Measurements from ENCODE around the gene TGFBRAP1.
A peak's percentile ranks its signal among the peaks of the same experiment; 100 is the strongest.
"Not testable (repeated sequence)": the region's sequence is repeated elsewhere in the genome, so short reads cannot be mapped to it uniquely, and the experiment has no call there.

Gene TGFBRAP1

DNA sequence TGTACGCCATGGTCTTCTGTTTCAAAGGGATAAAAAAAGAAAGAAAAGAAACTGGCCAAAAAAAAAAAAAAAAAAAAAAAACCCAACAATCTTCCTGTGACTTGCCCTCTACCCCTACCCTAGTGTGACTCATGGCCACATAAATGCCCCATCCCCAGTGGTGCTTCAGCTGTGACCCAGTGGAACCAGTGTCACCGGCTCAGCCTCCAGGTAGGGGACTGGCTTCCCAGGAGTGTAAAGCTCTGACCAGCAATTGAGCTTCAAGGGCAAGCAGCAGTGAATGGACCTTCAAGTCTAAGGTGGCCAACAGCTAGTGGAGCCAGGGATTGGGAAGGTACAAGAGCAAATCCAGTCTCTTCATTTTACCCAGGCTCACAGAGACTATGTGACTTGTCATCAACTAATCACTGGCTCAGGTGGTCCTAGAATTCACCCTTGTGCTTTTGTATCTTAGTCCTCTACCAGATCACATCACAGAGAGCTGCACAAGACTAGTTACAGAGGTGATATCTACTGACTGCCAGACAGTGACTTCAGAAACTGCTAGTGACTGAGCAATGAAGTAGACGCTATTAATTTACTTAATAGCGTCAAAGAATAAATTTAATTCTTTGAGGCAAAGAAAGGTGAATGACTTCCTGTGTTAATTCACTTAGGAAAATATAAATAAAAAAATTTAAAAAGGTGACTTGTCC, 1.3 kb upstream of the TGFBRAP1 start:
- TF ChIP-seq ZFX (IDR thresholded peaks at IDR 0.05), result no peak
- TF ChIP-seq CTCF (conservative IDR thresholded peaks at IDR 0.05), result no peak
- peak overlapping the region; percentile 91 for H3K27ac ChIP-seq

DNA sequence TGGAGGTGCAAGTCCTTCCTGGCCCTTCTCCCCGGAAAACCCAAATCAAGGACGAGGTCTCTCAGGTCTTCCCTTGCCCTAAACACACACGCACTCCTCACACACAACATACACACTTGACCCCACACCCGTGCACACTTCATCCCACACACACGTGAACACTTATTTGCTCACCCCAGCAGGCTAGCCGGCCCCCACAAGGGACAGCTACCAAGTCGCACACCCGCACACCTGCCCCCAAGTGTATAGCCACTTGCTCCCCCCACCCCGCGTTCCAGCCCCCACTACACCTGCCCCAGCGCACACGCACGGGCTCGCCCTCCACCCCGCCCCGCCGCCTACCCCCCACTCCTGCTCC, 359 bp downstream of the TGFBRAP1 start:
- peak overlapping the region; percentile 91 for H3K27ac ChIP-seq
- no peak for TF ChIP-seq CTCF (conservative IDR thresholded peaks at IDR 0.05)
- TF ChIP-seq ZFX (IDR thresholded peaks at IDR 0.05), result no peak

DNA sequence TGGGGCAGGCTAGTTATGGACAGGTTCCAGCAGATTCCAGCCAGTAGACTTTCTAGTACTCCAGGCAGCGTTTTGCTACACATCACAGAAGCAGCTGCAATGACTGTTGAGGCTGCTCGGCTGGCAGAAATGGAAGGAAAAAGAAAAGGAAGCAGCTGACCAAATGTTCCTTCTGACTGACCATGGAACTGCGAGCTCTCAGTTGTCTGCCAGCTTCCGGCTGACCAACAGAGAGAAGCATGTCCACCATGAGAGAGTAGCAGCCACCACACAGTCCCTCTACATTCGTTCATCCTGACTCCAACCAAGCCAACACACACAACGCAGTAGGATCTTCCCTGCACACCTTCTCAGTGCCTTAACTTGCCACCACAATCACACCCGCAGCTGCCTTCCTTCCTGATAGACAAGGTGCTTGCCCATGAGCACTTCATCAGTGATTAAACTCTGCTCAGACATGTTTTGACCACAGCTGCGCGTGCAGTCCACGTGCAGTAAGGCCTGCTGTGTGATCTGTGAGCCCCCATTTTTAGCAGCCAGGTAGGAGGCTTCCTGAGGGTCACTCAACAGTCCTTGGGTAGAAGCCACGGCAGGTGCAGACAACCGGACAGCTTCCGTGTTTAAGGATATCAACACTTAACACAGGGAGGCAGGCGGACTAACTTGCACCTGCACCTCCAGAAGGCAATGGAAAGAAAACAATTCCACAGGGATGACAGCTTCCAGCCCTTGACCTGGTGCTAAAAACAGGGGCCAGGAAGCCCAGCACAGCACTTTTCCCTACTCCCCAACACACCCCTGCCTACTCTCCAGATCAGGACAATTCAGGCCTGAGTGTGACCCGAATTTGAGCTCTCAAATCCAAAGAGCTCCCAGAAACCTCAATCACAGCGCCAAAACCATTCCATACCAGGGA, 996 bp downstream of the TGFBRAP1 start:
- peak overlapping the region; percentile 91 for H3K27ac ChIP-seq

DNA sequence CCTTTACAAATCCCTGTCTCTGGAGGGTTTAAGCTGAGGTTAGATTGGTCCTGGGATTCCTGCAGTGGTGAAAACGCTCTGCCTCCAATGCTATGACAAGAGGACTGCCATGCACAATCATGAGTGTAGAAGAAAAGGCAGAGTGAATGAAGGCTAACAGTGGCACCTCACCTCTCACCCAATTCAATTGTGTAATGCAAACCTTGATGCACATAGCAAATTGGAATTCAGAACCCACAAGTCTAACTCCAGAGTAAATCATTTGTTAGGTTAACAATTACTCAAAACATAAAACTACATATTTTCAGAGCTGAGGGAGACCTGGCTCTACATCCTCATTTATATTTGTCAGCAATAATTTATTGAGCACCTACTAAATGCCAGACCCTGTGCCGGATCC, 1.8 kb downstream of the TGFBRAP1 start:
- H3K27ac ChIP-seq, result no peak overlapping the region
- no peak for TF ChIP-seq ZFX (IDR thresholded peaks at IDR 0.05)
- TF ChIP-seq CTCF (conservative IDR thresholded peaks at IDR 0.05), result no peak

More for the DNA sequence above, 996 bp downstream of the TGFBRAP1 start:
- TF ChIP-seq ZFX (IDR thresholded peaks at IDR 0.05), result no peak
- no peak for TF ChIP-seq CTCF (conservative IDR thresholded peaks at IDR 0.05)

DNA sequence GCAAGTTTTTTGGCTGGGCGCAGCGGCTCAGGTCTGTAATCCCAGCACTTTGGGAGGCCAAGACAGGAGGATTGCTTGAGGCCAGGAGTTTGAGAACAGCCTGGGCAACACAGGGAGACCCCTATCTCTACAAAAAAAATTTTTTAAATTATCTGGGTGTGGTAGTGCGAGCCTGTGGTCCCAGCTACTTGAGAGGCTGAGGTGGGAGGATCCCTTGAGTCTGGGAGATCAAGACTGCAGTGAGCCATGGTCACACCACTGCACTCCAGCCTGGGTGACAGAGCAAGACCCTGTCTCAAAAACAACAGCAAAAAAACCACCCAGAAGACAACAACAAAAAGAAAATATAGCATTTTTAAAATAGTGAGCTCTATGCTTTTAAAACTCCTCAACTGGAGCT, 2.3 kb downstream of the TGFBRAP1 start:
- H3K27ac ChIP-seq, result not testable (repeated sequence)

DNA sequence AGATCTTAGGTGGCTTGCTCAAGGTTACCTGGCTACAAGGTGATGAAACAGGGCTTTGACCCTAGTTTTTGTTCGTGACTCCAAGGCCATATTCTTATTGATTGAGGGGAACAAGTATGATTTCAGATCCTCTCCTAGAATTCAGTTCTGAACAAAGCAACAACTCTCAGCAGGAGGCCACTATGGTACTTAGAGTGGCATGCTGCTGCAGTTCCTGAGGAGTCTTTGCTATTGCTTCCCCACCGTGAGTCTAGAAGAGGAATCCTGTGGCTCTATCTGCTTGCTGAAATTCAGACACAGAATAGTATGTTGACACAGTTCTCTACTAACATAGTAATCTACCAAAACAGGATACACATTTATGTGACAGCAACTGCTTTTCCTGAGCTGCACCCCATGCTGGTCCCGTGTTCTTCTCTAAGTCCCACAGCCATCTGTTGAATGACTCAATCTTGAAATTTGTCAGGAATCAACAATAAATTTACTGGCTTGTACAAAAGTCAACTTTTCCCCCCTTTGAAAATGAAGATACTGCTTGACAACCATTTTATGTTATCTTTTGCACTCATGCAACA, 4.1 kb downstream of the TGFBRAP1 start:
- no peak for TF ChIP-seq CTCF (conservative IDR thresholded peaks at IDR 0.05)
- TF ChIP-seq ZFX (IDR thresholded peaks at IDR 0.05), result no peak
- no peak overlapping the region for H3K27ac ChIP-seq

- H3K27ac ChIP-seq, result no peak overlapping the region
- TF ChIP-seq CTCF (conservative IDR thresholded peaks at IDR 0.05) (no peak), ZFX (IDR thresholded peaks at IDR 0.05) (no peak)
These were observed 4.8 kb downstream of the TGFBRAP1 start for GRCh38 chr2:105324732-105325131.

Measured in C4-2B (cell line).